Kidney (tissue), 14 donors: ENCODE data around the gene RGPD8. TPM values are rescaled to one million over a fixed set of nuclear protein-coding genes. Genes with fewer than 3 reads are reported as not detected.
"Not testable (repeated sequence)": the region's sequence is repeated elsewhere in the genome, so short reads cannot be mapped to it uniquely, and the experiment has no call there.

Source experiments
- DNase-seq, 5 donors: peaks; one replicate each; pipeline ENCODE4 v3.0.0-alpha.2; 2013 to 2020
- FAIRE-seq: peaks from 2 replicates; lab custom pipeline; 2012; peaks lifted over from hg19 to GRCh38; lab: Jason Lieb, UNC
- H3K27ac ChIP-seq, 2 donors: one replicate each; pipeline ENCODE4 v1.7.0; 2013; ENCODE audit warnings: low read depth in 2 of 2, low read length in 2 of 2, inconsistent platforms in 1 of 2
- H3K27me3 ChIP-seq: one replicate; pipeline ENCODE4 v1.7.1; 2013; ENCODE audit warnings: low read length, inconsistent platforms; ENCODE audit not compliant: control insufficient read depth, insufficient read depth
- H3K36me3 ChIP-seq, 3 donors: one replicate each; pipeline versions ENCODE4 v1.7.0 to v1.7.1; 2013; ENCODE audit warnings: low read length in 3 of 3, control low read depth in 1 of 3, inconsistent platforms in 1 of 3; ENCODE audit not compliant: insufficient read depth in 3 of 3, control insufficient read depth in 2 of 3
- H3K4me1 ChIP-seq, 3 donors: one replicate each; pipeline versions ENCODE4 v1.7.0 to v1.7.1; 2013; ENCODE audit warnings: low read length in 3 of 3, inconsistent platforms in 1 of 3, low read depth in 1 of 3; ENCODE audit not compliant: control insufficient read depth in 2 of 3, insufficient read depth in 2 of 3
- H3K4me3 ChIP-seq, 3 donors: one replicate each; pipeline versions ENCODE4 v1.7.0 to v1.8.1; 2013; ENCODE audit warnings: low read length in 3 of 3, control low read depth in 1 of 3, inconsistent platforms in 1 of 3
- H3K9ac ChIP-seq, 3 donors: one replicate each; pipeline versions ENCODE4 v1.7.0 to v1.7.1; 2013; ENCODE audit warnings: low read length in 3 of 3, control low read depth in 1 of 3, inconsistent platforms in 1 of 3
- H3K9me3 ChIP-seq, 3 donors: one replicate each; pipeline versions ENCODE4 v1.7.0 to v1.7.1; 2013; ENCODE audit warnings: low read length in 3 of 3, control low read depth in 1 of 3, inconsistent platforms in 1 of 3; ENCODE audit not compliant: control insufficient read depth in 2 of 3, insufficient read depth in 1 of 3
- intact Hi-C: fragments of 100-400 bp; cut with DNase I; formaldehyde crosslinking; loops from one replicate; pipeline ENCODE4 v1.11.1; 2022
- polyA plus RNA-seq: library from polyadenylated mRNA; stranded (reverse); fragments of 350-450 nt; fragmentation: Illumina TruSeq; extraction: RNeasy Lipid Tissue Mini Kit (QIAGEN cat#74804); gene quantifications from one replicate; pipeline ENCODE4 v1.2.3, GENCODE V29; 2014; ENCODE audit warnings: low read depth, low replicate concordance; ENCODE audit not compliant: insufficient read depth
- total RNA-seq: library from RNA; stranded (reverse); fragmentation: NEBNext Ultra II Directional; extraction: Animal tissue kit (Norgen Biotek cat#: 25700); gene quantifications from one replicate; pipeline ENCODE4 v1.2.1, GENCODE V29; 2021
- TF ChIP-seq, protein P1 (sequence below): IDR thresholded peaks from 3 replicates; pipeline ENCODE4 v1.5.1; 2012; ENCODE audit warnings: mild to moderate bottlenecking, moderate library complexity, borderline replicate concordance; ENCODE audit not compliant: insufficient read depth; ENCODE audit errors: extremely low read depth
- donor health status: control.
- donor health status: control.
- donor health status: control.
- donor health status: control.
- donor health status: control.
- donor health status: DM: yes; HTN: yes; CAD: no.
- donor health status: Normal renal cell carcinoma (clear cell type).

RGPD8 gene
- total and polyA plus RNA-seq, 2 donors from 2014 or later = 0.77 to 13.8 TPM

DNA sequence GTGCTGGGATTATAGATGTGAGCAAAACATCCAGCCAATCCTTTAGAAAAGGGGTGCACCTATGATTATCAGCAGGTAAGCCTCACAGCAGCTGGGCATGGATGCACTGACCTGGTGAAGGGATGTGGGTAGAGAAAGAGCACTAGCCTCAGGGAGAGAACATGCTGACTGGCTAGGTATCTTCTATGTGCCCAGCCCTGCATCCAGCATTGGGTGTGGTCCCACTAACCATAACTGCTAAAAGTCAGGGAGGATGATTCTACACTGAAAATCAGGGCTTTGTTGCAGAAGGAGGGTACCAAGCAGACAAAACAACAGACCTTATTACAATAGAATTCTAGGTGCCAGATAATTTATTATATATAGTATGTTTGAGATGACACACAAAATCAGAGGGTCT is 21.1 kb upstream of the RGPD8 start:
- intact Hi-C loops = no loop called here
- FAIRE-seq (no peak), DNase-seq (no peak)
- Histone ChIP-seq H3K4me3 (no peak overlapping the region), H3K9ac (no peak overlapping the region), H3K9me3 (peaks cover 0 to 3% (median 2%) of the 10 kb centered on the region in 3 donors), H3K27ac (no peak overlapping the region), H3K27me3 (no peaks in the 10 kb centered on the region), H3K4me1 (no peaks in the 10 kb centered on the region), H3K36me3 (no peaks in the 10 kb centered on the region)
- TF ChIP-seq, protein P1, sequence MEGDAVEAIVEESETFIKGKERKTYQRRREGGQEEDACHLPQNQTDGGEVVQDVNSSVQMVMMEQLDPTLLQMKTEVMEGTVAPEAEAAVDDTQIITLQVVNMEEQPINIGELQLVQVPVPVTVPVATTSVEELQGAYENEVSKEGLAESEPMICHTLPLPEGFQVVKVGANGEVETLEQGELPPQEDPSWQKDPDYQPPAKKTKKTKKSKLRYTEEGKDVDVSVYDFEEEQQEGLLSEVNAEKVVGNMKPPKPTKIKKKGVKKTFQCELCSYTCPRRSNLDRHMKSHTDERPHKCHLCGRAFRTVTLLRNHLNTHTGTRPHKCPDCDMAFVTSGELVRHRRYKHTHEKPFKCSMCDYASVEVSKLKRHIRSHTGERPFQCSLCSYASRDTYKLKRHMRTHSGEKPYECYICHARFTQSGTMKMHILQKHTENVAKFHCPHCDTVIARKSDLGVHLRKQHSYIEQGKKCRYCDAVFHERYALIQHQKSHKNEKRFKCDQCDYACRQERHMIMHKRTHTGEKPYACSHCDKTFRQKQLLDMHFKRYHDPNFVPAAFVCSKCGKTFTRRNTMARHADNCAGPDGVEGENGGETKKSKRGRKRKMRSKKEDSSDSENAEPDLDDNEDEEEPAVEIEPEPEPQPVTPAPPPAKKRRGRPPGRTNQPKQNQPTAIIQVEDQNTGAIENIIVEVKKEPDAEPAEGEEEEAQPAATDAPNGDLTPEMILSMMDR = no peak

DNA sequence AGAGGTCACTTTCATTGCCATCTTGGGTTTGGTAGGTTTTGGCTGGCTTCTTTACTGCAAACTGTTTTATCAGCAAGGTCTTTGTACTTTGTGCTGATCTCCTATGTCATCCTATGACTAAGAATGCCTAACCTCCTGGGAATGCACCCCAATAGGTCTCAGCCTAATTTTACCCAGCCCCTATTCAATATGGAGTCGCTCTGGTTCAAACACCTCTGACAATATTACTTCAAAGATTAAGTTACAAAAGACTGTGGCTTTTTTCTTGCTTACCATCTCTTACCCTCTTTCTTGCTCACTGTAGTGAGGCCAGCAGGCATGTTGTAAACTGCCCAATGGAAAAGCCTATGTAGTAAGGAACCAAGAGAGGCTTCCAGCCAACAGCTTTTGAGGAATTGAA is 17.9 kb upstream of the RGPD8 start:
- H3K9ac ChIP-seq = no peak overlapping the region
- FAIRE-seq = no peak

DNA sequence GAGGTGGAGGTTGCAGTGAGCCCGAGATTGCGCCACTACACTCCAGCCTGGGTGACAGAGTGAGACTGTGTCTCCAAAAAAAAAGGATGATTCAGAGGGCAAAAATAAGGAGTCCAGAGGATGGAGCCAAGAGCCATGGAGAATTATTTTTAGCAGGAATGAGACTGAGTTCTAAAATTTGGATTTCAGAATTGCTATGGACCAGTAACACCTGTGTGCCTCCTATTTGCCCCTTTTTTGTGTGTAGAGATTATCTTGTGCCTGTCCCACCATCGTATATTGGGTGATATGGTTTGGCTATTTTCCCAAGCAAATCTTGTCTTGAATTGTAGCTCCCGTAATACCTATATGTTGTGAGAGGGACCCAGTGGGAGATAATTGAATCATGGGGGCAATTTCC is 16.4 kb upstream of the RGPD8 start:
- no peak overlapping the region for H3K9ac ChIP-seq
- H3K27me3 ChIP-seq = no peaks in the 10 kb centered on the region
- no peaks in the 10 kb centered on the region for H3K36me3 ChIP-seq
- DNase-seq (no peak), FAIRE-seq (no peak)
- H3K27ac ChIP-seq = no peak overlapping the region
- no peaks in the 10 kb centered on the region for H3K4me1 ChIP-seq
- intact Hi-C loops = no loop called here
- H3K9me3 ChIP-seq = peaks cover 0 to 3% (median 2%) of the 10 kb centered on the region in 3 donors
- no peak overlapping the region for H3K4me3 ChIP-seq
- TF ChIP-seq, protein P1 = no peak

More for the DNA sequence above, 17.9 kb upstream of the RGPD8 start:
- no peaks in the 10 kb centered on the region for H3K4me1 ChIP-seq
- DNase-seq = no peak
- no peaks in the 10 kb centered on the region for H3K27me3 ChIP-seq
- H3K9me3 ChIP-seq = peaks cover 0 to 3% (median 2%) of the 10 kb centered on the region in 3 donors
- no peak overlapping the region for H3K4me3 ChIP-seq
- H3K27ac ChIP-seq = no peak overlapping the region
- TF ChIP-seq, protein P1 = no peak
- no peaks in the 10 kb centered on the region for H3K36me3 ChIP-seq
- intact Hi-C loops = no loop called here

DNA sequence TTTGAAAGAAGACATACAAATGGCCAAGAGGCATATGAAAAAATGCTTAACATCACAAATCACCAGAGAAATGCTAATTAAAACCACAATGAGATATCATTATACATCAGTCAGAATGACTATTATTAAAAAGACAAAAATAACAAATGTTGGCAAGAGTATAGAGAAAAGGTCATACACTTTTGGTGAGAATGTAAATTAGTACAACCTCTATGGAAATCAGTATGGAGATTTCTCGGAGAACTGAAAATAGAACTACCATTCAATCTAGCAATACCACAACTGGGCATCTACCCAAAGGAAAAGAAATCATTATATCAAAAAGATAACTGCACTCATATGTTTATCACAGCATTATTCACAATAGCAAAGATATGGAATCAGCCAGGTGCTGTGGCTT is 10.8 kb upstream of the RGPD8 start:
- FAIRE-seq, H3K4me1 ChIP-seq, intact Hi-C loops: not testable (repeated sequence)

DNA sequence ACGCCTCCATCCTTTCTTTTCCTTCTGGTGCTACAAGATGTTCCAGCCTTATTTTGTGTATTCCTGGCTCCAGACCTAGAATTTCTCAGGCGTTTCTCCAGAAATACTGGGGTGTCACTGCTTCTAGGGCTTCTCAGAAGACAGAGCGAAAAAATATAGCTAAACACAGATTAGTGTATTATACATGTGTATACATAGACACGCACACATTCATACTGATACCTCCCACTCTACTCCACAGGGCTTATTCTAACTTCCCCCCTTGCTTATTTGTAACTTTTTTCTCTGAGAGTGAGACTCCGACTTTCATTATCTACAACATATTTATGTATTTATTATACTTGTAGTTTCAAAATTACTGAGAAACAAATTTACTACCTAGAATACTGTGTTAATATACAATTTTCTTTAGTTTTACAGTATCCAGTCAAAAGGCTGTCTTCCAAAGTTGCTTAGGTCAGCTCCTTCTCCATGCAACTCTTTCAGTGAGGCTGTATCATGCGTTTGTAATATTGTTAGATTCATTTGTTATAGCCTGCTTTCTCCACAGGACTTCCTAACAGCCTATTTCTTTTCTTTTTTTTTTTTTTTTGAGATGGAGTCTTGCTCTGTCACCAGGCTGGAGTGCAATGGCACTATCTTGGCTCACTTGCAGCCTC is 5.3 kb upstream of the RGPD8 start:
- FAIRE-seq, DNase-seq, H3K4me1 ChIP-seq, H3K27ac ChIP-seq, H3K27me3 ChIP-seq, H3K9ac ChIP-seq, H3K36me3 ChIP-seq, H3K4me3 ChIP-seq, intact Hi-C loops, H3K9me3 ChIP-seq: not testable (repeated sequence)

More for the DNA sequence above, 10.8 kb upstream of the RGPD8 start:
- not testable (repeated sequence) for H3K4me3 ChIP-seq, DNase-seq, H3K27ac ChIP-seq, H3K27me3 ChIP-seq, H3K9ac ChIP-seq, H3K36me3 ChIP-seq, H3K9me3 ChIP-seq

DNA sequence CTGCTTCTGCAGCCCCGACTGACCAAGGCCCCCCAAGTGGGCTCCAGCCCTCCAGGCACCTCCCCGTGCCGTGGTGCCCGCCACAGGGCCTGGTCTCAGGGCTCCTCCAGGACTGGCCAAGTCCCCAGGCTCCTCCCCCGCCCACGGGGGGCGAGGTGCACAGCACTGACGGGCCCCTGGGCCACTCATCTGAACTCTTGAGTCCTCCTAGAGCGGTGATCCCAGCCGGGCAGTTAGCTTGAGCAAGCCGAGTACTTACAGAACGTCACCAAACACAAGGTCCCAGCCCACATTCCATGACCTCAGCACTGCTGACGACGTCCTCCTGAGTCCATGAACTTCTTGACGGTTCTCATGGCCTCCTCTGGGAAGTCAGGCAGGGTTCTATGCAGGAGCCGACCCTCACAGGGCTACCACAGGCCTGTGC is 4.0 kb upstream of the RGPD8 start:
- H3K9ac ChIP-seq, H3K36me3 ChIP-seq, intact Hi-C loops, H3K27me3 ChIP-seq, H3K9me3 ChIP-seq, H3K27ac ChIP-seq, H3K4me3 ChIP-seq, H3K4me1 ChIP-seq, FAIRE-seq: not testable (repeated sequence)
- DNase-seq = peak in 1 of 5 donors; percentile 65
